GM18858 (cell line): Measurements from ENCODE around the gene CFAP74.

Experiments
- ATAC-seq: cut with Tn5 transposase; IDR thresholded peaks from one replicate; pipeline ENCODE4 v1.9.1; 2021; ENCODE audit not compliant: unreplicated experiment

Gene CFAP74, protein sequence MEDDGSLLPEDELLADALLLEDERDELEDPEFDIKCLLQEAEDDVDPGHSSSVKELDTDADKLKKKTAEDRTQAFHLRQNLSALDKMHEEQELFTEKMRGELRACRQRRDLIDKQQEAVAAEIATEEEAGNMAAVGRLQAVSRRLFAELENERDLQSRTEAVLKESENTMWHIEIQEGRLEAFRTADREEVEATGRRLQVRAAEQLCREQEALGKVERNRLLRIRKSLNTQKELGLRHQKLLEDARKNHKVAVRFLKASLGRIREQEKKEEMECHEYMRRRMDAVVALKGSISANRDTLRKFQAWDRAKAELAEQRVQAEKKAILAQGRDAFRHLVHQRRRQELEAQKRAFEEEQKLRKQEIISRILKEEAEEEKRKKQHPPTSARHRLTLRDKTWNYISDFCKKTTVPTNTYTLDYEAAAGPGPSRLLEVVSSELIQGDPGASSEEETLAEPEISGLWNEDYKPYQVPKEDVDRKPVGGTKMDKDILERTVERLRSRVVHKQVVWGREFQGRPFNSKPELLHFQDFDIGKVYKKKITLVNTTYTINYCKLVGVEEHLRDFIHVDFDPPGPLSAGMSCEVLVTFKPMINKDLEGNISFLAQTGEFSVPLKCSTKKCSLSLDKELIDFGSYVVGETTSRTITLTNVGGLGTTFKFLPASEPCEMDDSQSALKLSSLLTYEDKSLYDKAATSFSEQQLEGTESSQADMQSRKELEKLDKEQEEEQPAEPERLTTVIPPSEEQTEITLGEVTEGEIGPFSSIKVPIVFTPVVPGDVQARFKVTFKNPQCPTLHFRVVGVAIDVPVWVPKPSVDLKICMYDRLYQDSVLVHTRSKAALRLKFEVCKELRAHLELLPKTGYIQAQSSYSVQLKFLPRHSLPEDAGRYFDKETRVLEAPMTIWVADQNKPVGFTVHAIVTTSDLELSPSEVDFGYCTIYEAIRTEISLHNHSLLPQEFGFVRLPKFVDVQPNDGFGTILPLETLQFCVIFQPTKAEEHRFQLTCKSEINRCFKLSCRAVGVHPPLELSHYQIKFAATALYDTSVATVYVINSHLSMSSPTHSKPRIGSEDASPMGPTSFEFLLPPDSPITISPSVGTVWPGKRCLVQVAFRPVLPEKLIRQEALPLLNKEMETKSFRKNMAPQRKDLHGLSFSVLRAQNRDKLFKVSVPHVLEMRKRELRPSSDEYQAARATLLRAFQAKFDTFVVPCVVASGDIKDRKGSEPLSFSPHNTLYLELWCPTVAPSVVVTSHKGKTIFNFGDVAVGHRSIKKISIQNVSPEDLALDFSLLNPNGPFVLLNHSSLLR (N-terminal part only)

DNA sequence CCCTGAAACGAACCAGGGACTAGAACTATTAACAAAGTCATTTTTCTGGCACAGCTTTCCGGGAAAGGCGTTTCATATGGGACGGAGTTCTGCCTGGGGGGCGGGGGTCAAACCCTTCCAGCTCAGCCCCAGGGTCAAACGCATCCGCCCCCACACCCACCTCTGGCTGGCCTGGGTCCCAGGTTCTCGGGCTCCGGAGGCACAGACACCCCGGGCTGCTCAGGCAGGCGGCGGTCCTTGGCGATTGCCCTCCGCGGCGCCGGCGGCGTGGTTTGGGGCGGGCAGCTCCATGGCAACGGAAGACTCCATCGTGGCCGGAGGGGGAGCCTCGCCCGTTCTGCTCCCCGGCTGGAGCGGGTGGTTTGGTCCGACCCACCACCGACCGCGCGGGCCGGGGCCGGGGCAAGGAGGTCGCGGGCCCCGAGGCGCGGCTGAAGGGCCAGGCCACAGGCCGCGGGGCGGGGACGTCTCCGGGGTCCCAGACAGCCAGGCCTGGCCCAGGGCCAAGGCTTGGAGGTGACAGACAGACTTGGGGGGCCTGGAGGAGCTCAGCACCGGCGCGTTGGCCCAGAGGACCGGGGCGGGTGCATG is at the start of gene CFAP74:
Gene CFAP74 (minus strand): TSS at position 246 of the 591 bp plus-strand sequence. CDS start 12,830 bp downstream, outside the sequence.
- ATAC-seq, result no peak

DNA sequence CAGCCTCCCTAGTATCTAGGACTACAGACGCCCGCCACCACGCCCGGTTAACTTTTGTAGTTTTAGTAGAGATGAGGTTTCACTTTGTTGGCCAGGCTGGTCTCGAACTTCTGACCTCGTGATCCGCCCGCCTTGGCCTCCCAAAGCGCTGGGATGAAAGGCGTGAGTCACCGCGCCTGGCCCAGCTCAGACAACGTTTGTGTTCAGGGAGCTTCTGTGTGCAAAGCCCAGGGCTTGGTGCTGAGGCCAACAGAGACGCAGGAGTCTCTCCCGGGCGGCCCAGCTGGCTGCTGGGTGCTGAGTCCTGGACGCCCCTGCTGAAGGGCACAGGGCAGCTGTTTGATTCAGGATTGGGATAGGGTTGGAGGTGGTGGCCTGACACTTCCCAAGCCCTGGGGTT is 49.6 kb upstream of the CFAP74 start:
- ATAC-seq, result no peak

DNA sequence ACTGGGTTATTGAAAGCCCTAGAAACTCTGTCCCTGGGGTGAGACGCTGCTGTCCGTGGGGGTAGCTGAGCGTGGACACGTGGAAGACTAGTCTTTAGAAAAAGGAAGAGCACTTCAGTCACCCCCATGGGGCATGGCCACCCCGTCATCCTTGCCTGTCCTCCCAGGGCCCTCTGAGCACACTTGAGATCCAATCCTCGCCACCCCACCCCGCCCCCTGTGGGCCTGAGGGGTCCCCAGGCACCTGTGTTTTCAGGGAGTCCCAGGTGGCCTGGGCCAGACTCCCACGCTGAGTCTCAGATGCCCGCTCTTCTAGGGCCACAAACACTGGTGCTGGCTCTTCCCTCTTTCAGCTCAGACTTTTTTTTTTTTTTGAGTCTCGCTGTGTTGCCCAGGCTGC is 49.2 kb upstream of the CFAP74 start:
- ATAC-seq, result no peak

DNA sequence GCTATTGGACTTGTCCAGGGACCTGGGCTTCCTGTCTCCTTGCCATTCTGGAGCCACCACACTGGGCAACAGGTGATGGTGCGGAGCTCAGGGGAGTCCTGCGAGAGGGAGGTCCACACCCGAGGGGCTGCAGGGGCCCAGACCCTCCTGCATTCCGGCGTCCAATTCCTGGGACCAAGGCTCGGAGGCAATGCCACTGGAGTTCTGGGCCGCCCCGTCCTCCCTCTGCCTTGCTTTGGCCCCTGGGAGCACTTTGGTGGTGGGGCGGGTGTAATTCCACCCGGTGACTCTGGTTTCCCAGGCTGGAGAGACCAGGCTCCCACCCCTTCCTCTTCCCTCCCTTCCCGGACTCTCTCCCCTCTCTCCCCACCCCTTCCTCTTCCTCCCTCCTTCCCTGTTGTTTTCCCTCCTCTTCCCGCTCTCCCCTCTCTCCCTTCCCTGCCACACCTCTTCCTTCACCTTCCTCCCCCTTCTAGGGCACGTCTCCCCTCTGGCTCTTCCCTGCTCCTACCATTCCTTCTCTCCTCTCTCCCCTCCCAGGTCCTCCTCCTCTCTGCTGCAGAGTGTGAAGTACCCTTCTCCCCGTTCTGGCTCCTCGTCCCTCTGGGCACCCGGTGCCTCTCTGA is 48.6 kb upstream of the CFAP74 start:
- ATAC-seq, result no peak

DNA sequence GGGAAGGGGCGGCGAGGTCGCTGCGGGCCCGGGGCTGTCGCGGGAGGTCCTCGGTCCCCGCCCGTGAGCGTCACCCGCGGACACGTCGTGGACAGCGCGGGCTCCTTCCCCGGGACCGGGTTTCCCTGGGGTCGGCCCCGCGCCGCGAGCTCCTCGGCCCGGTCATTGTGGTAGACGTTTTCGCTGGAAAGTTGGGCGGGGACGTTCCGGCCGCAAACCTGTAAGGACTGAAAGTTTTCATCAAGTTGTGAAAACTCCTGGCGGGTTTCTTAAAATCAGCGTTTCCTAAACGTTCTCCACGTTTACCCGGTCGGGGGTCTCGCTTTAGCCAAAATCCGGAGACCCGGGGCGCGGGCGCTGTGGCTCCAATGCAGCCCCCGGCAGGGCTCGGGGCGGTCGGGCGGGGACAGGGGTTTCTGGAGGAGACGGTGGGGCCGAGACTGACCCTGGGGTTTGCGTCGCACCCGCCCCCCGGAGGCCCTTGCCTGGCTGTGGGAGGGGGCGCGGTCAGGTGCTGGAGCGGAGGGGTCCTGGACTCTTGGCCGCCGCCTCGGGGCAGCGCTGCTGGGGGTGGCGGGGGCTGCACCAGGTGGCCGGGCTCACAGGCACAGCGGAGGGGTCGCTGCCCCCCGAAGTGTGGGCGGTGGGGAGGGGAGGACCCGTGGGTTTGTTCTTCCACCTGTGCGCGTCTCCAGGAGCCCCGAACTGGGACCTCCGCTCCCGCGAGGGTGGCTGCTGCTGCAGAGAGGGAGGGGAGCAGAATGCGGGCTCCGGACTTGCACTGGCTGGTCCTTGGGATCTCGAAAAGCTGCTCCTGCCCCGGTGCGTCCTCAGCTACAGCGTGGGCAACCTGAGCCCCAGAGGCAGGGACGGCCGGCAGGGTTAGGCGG is 47.5 kb upstream of the CFAP74 start:
- ATAC-seq, result no peak

DNA sequence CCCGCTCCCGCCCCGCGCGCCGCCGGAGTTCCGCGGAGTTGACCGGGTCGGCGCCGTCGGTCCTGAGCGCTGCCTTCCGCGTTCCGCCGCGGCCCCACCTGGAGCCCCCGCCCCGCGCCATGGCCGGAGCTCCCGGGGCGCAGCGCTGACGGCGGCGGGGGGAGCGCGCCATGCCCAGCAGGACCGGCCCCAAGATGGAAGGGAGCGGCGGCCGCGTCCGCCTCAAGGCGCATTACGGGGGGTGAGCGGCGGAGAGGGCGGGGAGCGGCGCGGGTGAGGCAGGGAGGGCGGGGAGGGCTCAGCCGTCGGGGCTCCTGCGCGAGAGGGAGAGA is 46.8 kb upstream of the CFAP74 start:
- no peak for ATAC-seq

DNA sequence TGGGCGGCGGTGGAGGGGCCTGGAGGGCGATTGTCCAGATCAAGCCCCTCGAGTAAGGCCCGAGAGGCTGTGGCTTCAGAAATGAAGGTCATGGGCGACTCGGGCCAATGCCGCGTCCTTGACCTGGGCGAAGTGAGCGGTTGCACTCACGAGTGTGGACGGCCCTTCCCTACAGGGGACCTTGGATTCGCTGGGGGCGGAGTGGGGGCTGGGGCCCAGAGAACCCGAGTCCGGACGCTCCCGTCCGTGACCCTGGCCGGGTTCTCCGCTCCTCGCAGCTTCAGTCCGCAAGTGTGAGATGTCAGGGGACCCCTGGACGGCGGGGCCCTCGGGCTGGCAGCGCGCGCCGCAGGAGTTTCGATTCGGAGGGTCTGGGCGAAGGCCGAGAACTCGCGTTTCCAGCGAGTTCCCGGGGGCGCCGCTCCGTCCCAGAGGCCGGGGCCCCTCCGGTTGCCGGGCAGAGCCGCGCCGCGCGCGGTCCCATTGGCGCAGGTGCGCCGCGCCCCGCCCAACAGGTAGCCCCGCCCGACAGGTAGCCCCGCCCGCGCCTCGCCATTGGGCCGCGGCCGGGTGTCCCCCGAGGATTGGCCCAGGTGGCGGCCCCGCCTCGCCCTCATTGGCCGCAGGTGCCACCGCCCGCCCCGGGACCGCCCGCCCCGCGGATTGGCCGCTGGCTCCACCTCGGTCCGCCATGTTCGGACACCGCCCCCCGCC is 46.3 kb upstream of the CFAP74 start, which contains the start of gene PRKCZ:
Gene PRKCZ (plus strand): TSS at position 694 of the 714 bp plus-strand sequence. CDS start 220 bp downstream, outside the sequence.
- peak; percentile 46 for ATAC-seq

DNA sequence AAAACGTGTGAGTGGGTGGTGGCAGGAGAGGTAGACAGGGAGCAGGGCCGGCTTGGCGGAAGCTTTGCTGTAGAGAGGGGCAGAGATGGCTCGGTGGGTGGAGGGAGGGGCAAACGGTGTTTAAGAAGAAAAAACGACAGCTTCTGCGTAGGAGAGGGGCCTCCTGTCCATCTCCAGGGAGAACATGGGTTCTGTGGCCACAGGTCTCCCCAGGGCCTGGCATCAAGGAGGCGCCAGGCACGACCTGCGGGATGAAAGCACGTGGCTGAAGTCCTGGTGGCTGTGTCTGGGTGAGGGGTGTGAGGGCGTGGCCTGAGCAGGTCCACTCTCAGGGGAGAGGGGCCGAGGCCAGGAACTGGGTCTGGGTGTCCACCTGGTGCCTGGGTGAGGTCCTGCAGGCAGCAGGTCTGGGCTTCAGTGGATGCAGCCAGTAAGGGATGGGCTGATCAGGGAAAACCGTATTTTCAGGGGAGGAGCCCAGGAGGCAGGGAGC is 45.7 kb upstream of the CFAP74 start:
- no peak for ATAC-seq

DNA sequence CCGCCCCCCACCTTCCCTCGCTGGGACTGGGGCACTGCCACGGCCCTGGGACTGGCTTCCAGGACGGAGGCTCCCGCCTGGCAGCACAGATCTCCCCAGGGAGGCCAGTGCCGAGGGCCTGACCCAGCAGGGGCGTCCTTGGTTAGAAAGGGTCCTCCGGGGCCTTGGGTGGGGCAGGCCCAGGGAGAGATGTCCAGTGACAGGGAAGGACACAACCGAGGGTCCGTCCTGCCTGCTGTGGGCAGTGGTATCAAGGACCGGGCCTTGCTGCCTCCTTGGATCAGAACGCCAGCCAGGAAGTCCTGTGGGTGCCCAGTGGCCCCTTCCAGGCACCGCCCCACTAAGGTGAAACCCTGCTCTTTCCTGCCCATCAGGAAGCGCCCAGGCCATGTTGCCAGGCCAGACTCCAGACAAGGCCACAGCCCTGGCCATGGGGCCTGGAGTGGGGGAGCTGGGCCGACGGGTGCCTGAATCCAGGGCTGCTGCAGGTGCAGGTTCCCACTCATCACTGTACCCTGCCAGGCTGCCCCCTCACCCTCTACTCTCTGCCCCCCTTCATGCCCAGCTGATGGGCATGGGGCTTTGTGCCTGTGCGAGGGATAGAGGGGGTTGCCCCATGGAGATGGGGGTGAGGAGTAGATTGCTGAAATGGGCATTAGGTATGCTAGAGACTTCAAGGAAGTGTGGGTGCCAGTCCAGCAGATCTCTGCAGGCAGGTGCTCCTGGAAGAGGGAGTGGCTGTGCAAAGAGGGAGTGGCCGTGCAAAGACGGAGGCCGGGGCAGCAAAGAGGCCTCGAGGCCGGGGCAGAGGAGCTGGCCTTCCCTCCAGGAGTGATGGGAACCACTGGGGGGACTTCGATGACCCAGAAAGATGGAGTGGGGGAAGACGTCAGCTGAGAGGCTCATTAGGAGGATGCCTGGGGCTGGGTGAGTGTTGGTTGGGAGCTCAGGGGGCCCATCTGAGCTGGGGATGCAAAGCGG is 44.5 kb upstream of the CFAP74 start:
- ATAC-seq, result no peak

DNA sequence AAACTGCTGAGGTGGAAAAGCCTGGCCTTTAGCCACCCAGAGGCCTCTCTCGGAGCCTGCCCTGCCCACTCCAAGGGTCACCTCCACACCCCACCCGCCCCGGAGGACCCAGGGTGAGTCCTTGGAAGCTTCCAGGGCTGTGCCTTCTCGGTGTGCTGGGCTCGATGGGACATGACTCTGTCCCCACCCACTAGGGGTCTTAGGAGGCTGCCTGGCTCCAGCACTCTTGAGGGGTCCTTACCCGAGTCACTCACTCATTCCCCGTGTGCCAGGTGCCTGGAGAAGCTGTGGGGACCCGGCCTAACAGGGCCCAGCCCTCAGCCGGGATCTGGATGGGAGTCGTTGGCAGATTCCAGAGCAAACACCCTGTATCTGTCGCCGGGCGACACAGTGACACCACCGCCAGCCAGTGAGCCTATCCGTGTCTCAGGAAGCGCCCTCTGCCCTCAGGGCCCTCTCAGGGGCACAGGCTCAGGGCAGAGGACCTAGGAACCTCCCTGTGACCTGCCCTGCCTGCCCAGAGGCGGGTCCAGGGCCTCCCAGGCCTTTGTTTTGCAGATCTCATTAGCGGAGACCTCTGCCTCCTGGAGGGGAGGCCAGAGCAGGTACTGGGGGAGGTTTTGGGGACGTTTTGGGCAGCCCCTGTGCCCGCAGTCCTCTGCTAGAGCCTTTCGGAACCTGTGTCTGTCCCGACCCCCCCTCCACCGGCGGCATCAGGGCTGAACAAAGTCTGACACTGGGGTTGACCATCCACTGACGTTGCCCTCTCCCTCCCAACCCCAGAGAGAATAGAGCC is 43.6 kb upstream of the CFAP74 start:
- no peak for ATAC-seq

DNA sequence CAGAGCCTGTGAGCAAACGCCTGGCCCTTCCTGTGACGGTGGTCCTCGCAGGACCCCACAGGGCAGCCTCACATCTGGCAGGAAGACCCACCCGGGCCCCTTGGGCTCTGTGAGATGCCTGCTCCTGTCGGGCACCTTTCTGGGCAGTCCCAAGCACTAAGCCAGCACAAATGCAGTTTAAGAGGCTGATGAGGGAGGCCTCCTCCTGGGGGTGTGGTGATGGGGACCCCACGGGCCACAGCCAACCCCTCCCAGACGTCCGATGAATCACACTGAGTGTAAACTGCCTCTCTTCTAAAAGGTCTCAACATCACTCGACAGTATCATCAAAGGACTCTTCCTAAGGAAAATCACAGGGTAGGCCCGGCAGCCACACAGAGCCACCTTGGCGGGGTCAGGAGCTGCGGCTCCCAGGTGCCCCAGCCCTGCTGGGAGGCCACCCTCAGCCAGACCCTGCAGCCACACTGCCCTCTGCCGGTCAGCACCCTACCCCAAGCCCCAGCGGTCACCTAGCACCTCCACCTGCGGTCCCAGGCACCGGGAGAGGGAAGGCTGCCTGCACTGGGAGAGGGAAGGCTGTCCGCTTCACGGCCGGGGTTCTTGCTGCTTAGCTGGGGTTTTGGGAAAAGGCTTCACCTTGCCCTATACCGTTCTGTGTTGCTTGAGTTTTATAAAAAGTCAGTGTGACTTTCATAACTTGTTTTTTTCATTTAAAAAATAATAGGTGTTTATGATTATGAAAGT is 42.8 kb upstream of the CFAP74 start:
- ATAC-seq, result no peak

DNA sequence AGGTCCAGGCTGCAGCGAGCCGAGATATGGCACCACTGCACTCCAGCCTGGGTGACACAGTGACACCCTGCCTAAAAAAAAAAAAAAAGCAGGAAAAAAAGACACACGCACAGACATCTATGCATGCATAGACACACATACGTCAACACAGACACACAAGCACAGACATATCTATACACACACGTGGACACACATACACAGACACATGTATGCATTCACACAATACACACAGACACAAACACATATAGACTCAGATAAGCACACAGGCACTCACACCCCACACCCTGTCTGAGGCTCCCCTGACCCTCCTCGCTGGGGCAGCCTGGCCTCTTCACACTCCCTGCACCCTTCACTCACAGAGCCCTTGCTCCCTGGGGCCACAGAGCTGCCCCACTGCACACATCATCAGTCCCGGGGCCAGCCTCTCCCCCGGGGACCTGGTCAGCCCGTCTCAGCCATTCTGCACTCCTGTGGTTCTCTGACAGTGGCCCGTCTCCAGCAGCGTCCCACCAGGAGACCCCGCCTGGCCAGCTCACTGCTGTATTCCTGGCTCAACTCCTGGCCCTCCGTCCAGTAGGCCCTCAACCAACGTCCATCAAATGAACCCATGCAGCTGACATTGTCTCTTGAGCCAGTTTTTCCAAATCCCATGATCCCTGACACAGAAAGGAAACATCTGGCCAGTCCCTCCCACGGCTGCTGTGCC is 42.0 kb upstream of the CFAP74 start:
- no peak for ATAC-seq

DNA sequence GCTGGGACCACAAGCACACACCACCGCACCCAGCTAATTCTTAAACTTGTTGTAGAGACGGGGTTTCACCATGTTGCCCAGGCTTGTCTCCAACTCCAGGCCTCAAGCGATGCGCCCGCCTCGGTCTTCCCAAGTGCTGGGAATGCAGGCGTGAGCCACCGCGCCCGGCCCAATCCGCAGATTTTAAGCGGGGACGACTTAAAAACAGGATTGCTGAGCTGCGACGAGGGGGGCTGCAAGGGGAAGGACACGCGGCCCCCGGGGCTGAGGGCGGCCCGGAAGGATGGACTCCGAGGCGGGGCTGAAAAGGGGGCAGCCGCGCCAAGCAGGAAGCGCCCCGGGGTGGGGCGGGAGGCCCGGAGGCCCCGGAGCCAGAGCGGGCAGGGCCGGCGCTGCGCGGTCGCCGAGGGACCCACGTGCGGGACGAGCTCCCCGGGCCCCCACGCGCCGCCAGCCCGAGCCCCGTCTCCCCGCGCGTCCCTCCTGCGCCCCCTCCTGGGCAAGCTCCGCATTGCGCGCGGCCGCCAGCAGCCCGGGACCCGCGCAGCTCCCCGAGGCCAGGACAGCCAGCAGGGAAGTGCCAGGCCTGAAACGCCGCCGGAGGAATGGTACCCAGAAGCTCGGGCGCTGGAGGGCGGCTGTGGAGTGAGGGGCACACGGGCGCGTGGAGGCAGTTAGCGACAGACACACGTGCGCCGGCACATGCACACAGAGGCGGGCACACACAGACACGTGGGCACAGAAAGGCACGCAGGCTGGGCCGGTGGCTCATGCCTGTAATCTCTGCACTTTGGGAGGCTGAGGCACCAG is 41.1 kb upstream of the CFAP74 start:
- no peak for ATAC-seq

DNA sequence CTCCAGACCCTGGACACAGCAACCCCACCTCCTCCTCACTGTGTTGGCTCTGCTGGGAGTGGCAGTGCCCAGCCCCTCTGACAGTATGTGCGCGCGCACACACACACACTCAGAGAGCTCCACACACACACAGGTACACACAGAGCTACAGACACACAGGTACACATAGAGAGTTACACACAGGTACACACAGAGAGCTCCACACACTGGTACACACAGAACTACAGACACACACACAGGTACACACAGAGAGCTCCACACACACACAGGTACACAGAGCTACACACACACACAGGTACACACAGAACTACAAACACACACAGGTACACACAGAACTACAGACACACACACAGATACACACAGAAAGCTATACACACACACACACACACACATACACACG is 40.3 kb upstream of the CFAP74 start:
- no peak for ATAC-seq
